ENCODE measurements around the gene ZNF165.
"Not testable (repeated sequence)": the region's sequence is repeated elsewhere in the genome, so short reads cannot be mapped to it uniquely, and the experiment has no call there.

Gene ZNF165

DNA sequence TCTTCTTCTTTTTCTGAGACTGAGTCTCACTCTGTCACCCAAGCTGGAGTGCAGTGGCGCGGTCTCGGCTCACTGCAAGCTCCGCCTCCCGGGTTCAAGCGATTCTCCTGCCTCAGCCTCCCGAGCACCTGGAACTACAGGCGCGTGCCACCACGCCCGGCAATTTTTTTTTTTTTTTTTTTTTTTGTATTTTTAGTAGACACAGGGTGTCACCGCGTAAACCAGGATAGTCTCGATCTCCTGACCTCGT lies at the start of gene ZNF165:
ZNF165 (plus strand) TSS at position 188 of the 250 bp plus-strand sequence. CDS start 4,913 bp downstream, outside the sequence.
- not testable (repeated sequence) for DNase-seq (ENCODE audit: low read depth)

DNA sequence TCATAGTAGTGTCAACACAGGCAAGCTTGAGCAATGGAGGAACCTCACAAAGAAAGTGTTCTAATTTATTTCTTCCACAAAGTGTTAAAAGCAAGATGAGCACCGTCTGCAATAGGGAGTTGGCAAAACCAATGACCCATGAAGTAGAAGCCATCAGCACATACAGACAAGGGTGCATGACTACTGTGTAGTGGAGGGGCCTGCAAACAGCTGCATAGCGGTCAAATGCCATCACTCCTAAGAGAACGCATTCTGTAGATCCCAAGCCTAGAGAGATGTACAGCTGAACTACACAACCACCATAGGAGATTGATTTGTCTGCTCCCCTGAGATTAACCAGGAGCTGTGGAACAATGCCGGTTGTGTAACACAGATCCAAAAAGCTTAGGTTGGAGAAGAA lies 26.8 kb upstream of the ZNF165 start:
- DNase-seq (ENCODE audit: low read depth) = no peak

DNA sequence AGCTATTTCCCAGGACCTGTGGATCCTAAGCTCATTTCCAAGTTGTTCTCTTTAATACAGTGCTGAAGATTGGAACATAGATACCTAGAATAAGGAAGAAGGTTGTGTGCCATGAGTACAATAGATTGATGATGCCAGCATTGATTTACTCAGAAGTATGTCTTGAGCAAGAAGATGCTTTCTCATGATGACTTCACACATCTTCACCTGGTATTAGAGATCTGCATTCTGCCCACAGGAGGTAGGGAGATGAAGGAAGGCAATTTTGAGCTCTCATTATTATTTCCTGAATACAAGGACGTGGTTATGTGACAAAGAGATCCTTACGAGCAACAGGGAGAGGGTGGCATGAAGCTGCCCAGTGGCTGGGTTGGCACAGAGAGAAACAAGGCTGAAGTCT lies 20.0 kb upstream of the ZNF165 start:
- no peak for DNase-seq (ENCODE audit: low read depth)

DNA sequence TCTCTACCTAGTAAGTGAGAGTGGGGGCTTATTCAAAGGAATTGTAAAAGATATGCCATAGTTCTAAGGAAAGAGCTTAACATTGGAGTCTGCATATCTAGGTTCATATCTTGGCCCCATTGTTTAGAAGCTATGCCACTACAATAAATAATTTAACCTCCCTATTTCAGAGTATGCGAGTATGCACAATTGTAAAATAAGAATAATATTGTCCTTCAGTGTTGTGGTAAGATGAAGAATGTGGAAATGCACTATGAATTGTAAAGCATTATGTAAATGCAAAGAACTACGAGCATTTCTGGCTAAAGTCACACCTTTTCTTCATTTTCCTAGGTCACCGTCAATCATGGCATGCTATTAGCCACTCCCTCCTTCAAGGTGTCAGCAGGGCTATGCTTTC lies 16.1 kb upstream of the ZNF165 start:
- DNase-seq (ENCODE audit: low read depth) = no peak

DNA sequence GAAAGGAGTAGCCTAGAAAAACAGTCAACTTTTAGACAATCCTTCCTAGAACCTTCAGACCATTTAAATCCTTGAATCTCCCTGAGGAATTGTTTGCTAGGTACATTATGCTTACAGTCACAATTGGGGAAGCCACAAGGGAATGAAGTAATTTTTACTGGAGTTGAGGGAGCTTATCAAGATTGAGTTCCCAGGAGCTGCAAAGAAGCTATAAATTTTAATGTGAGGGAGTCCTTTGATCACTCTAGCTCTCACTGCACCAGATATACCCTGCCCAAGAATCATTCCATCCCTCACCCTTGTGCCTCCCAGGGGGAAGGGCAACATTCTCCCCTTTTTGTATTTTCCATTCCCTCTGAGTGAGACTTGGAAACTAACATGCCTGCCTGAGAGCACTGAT lies 12.3 kb upstream of the ZNF165 start:
- no peak for DNase-seq (ENCODE audit: low read depth)

DNA sequence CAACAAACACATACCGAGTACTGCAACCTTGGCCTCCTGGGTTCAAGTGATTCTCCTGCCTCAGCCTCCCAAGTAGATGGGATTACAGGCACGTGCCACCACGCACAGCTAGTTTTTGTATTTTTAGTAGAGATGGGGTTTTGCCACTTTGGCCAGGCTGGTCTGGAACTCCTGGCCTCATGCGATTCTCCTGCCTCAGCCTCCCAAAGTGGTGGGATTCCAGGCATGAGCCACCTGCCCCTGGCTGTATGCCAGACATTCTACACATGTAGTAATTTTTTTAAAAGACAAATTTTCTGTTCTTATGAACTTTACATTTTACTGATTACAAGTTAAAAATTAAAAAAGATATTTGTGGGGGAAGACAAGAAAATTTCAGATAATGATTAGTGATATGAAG lies 9.4 kb upstream of the ZNF165 start:
- not testable (repeated sequence) for DNase-seq (ENCODE audit: low read depth)

DNA sequence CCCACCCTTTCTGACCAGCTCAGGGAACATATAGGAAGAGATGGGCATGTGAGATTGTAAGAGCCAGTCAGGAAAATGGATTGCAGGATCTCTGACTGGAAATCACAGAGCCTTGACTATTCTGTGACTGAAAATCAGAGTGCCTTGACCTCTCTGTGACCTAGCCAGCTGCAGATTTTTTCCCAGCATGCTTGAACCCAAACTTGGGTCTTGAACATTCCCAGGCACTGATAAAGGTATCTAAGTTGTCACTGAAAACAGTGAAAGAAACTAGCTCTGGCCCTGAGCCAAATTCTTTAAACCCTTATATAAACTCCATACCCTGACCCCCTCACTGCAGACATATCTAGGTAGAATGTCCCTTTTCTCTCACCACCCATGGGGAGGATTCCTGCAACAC lies 2.3 kb upstream of the ZNF165 start:
- no peak for DNase-seq (ENCODE audit: low read depth)

DNA sequence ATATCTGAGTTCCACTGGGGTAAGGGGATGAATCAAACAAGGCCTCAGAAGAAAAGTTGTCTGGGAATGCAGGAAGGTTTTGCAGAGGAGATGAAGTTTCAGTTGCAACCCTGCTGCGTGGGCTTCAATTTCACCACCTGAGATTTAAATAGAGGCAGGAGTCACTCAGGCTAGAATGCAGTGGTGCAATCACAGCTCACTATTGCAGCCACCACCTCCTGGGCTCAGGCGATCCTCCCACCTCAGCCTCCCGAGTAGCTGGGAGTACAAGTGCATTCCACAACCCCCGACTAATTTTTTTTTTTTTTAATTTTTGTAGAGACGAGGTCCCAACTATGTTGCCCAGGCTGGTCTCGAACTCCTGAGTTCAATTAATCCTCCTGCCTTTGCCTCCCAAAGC lies 1.5 kb upstream of the ZNF165 start:
- no peak for DNase-seq (ENCODE audit: low read depth)

DNA sequence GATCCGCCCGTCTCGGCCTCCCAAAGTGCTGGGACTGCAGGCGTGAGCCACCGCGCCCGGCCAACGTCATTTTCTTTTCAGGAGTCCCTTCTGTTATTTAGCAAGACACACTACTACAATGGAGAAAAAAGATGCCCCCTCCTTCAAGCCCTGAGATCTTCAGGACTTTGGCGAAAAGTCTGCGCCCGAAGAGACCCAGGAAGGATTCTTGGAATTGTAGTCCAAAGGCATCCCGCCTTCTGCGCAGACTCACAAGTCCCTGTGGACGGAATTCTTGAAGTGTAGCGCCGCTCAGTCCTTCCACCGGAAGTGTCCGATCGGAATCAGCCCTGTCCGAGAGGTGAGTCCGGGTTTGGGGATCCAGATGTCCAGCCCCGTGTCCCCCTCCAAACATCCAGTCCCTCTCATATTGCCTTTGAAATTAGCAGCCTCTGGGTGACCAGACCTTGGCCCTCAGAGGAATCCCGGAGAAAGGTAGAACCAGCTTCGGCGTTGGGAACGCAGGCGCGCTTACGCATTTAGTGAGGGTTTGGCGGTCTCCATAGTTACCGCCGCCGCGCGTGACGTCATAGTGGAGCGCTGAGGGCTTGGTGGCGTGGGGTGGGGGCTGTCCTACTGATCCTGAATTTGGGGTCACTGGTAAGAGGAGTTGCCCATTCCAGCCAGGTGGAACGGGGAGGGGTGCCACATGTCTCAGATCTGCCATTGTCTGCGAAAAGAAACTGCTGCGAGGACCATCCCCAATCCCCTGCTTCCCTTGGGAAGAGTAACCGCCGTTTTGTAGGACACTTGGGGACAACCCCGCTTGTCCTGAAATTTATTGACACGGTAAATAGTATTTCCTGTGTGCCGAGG lies 490 bp downstream of the ZNF165 start:
- DNase-seq (ENCODE audit: low read depth) = peak; percentile 82

DNA sequence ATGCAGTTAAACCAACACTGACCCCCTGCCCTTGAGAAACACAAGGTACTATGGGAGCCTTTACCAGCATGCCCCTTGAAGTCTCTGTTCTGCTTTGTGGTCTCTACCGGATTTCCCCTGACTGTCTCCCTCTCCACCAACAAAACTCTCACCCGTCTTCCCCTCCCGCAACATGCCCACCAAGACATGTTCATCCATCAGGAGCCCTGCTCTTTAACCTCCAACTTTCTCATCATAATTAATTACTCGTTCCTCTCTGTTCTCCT lies 1.1 kb downstream of the ZNF165 start:
- DNase-seq (ENCODE audit: low read depth) = no peak

DNA sequence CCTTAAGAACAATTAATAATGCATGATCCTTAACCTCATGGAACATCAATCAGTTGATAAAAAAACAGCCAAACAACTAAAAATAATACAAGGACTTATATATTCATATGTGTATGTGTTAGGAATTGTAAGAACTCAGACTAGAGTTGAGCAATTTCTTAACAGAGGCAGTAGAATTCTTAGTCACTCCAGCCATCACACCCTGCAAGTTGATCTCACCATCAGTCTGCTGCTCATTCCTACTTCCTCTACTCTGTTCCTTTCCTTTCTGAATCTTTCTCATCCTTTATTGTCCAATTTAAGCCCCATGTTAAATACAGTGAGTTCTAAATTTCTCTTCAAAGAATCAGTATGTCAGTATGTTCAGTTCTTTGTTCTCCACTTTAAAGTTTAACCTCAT lies 2.6 kb downstream of the ZNF165 start:
- no peak for DNase-seq (ENCODE audit: low read depth)

DNA sequence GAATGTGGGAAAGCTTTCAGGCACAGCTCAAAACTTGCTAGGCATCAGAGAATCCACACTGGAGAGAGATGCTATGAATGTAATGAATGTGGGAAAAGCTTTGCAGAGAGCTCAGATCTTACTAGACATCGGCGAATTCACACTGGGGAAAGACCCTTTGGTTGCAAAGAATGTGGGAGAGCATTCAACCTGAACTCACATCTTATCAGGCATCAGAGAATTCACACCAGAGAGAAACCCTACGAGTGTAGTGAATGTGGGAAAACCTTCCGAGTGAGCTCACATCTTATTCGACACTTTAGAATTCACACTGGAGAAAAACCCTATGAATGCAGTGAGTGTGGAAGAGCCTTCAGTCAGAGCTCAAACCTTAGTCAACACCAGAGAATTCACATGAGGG lies 8.7 kb downstream of the ZNF165 start:
- DNase-seq (ENCODE audit: low read depth) = no peak

DNA sequence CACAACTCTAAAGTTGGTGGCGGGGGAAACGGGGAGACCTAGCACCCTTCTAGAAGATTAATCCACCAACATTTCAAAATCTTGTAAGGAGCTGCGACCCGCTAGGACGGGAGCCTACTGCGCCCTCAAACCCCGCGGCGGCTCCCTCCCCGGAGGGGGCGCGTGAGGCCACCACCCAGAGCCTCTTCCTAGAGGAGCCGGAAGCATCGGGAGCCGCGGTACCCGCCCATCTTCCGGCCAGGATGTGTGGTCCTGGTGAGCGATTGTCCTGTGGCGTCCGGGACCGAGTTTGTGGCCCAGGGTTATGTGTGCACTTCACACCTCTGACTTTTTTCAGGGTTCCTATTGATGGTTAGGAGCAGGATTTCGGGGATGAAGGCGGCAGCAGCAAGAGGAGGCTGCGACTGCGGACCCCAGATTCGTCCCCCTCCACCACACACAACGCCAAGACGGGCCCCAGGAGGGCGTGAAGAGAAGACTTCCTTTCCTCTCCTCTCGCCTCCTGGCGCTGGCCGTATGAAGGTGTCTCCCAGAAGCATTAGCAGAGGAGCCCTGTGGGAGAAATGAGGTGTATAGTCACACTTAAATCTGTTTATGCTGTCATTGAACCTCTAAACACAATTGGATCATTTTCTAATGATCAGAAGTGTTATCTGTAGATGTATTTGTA lies 10.7 kb downstream of the ZNF165 start:
- DNase-seq (ENCODE audit: low read depth) = no peak

DNA sequence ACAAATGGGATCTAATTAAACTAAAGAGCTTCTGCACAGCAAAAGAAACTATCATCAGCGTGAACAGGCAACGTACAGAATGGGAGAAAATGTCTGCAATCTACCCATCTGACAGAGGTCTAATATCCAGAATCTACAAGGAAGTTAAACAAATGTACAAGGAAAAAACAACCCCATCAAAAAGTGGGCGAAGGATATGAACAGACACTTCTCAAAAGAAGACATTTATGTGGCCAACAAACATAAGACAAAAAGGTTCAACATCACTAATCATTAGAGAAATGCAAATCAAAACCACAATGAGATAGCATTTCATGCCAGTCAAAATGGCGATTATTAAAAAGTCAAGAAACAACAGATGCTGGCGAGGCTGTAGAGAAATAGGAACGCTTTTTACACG lies 21.9 kb downstream of the ZNF165 start:
- not testable (repeated sequence) for DNase-seq (ENCODE audit: low read depth)

DNA sequence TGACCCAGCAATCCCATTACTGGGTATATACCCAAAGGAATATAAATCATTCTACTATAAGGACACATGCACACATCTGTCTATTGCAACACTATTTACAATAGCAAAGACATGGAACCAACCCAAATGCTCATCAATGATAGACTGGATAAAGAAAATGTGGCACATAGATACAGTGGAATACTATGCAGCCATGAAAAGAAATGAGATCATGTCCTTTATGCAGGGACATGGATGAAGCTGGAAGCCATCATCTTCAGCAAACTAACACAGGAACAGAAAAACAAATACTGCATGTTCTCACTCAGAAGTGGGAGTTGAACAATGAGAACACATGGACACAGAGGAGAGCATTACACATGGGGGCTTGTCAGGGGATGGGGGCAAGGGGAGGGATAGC lies 22.3 kb downstream of the ZNF165 start:
- not testable (repeated sequence) for DNase-seq (ENCODE audit: low read depth)

DNA sequence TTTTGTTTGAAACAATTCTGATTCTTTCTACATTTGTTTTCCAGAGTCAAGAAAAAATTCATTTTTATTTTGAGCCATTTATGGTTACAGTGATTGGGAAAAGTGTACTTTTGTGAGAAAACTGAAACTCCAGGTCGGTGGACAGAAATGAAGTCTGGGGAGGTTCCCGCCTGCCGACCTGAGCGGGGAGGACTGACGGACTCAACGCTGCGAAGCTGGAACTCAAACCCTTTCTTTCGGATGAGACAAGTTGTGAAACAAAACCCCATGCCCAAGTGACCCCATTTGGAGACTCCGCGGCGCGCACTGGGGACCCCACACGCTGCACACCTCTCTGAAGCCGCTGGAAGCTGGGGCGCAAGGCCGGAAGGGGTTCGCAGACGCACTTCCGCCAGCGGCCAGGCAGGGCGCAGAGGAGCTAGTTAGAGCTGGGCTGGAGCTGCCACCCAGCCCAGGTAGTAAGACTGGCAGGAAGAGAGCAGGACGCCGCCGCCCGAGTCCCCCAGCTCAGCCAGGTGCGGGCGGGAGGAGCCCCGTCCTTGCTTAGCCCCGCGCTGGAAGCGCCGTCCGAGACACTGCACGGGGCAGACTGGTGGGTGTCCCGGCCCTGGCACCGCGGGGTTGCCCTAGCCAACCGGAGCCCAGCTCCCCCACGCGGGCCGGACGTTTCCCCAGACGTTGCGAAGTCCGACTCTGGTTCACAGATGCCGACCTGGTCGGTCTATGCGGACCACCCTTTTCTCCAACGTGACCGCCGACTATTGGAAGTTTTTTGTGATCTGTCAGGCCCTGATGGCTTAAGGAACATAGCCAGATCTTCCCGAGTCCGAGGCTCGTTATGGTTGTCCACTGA lies 24.2 kb downstream of the ZNF165 start:
- peak; percentile 73 for DNase-seq (ENCODE audit: low read depth)

DNA sequence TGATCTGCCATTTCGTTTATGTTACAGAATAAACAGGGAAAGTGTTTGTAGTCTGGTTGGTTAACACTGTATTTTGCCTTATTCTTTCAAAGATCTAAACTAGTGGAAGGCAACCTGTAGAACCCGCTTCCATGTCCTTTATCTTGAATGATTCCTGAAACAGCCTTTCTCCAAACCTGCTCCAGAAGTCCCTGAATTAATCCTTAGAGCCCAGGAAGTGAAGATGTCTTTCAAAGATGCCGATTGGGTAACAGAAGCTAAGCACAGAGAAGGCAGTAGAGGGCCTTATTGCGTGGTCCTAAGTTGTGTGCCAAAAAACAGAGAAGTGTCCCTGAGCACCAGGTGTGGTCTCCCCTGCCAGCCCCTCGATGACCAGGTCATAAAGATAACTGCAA lies 24.9 kb downstream of the ZNF165 start:
- DNase-seq (ENCODE audit: low read depth) = no peak

DNA sequence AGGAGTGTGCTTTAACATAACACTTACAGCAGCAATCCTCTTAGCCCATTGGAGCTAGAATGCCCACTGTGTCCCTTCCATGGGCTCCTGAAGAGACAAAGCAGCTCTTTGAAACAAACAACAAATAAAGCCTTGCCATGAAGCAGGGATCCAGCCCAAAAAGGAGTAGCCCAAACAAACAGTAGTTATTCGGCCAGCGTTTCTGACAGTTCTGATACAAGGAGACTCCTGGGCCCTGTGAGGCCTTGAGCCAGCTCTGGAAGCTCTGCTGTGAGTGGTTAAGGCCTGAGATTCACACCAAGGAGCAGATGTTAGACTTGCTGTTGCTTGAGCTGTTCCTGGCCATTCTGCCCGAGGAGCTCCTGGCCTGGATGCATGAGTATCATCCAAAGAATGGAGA lies 27.1 kb downstream of the ZNF165 start:
- no peak for DNase-seq (ENCODE audit: low read depth)

DNA sequence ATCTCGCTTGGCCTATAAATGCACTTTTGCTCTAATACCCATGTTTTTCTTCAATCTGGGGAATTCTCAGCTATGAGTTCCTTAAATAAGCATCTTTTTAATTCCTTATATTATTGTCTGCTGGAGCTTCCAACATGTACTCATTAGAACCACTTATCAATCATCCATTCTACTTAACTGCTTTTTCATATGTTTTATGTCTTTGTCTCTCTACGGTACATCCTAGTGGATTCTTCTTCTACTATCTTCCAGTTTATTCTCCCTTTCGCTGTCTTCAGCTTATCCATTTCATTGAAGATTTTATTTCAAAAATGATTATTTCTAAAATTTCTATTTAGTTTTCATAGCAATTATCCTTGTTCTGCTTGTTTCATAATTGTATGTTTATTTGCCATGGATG lies 31.6 kb downstream of the ZNF165 start:
- no peak for DNase-seq (ENCODE audit: low read depth)

DNA sequence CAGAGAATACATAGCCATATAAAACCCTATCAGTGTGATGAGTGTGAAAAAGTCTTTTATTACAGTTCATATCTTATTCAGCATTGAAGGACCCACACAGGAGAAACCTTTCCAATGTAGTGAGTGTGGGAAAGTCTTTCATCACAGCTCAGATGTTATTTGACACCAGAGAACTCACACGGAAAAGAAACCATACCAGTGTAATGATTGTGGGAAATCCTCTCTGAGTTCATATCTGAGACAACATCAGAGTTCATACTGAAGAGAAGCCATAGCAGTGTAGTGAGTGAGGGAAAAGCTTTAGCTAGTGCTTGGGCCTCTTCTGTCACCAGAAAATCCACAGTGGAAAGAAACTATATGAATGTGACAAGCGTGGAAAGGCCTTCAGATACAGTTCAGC lies 35.4 kb downstream of the ZNF165 start:
- DNase-seq (ENCODE audit: low read depth) = no peak

DNA sequence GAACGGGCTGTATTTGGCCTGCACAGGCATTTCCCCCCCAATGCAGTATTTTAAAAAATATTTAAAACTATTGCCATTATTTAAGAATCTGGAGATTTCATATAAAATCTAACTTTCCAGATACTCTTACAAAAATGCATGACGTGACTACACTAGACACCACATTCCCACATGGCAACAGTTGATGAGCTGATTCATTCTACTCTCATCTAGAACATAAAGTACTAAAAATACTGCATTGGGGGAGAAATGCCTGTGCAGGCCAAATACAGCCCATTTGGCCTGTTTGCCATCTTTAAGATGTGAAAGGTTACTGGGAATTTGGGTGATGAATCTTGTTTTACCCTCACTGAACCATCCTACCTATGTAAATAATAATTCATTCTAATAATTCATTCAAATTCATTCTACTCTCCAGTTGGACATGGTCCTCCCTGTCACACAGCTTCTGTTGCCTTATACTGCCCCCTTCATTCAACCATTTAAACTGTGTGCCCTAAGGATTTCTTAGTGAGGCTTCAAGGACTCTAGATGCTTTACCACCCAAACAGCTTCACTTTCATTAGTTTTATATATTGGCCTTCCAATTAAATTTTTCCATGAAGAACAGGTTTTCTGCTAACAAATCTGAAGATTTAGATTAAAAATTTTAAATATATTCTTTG lies 37.1 kb downstream of the ZNF165 start:
- DNase-seq (ENCODE audit: low read depth) = no peak

DNA sequence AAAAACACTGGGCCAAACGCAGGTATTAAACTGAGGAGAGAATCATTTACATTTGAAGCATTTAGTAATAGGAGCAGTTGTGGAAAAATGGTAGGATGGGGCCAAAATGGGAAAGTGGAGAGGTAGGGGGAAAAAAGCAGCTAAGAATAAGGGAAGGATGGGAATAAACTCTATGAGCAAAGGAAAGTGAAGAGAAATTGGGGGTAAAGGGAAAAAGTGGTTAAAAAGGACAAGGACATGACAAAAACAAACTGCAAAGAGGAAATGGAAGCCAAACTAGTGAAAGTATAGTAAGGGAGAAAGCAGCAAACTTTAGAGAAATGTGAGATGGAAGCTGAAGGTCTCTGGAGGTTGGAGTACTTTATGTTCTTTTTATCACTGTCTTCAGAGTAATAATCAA lies 37.8 kb downstream of the ZNF165 start:
- no peak for DNase-seq (ENCODE audit: low read depth)

DNA sequence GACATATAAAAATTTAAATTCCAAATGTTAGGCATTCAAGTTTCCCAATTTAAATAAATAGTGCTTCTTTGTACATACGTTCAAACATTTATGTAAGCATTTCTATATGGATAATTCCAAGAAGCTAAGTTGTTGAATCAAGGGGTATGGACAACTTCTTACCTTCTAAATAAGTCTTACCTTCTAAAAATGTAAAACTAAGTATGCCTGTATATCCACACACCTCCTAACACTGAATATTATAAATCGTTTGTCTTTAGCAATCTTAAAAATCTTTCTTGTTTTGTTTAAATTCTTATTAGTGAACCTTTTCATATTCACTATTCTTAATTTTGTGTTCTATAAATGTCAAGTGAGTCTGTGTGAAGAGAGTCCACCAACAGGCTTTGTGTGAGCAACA lies 41.5 kb downstream of the ZNF165 start:
- DNase-seq (ENCODE audit: low read depth) = no peak

Data from stimulated activated CD8-positive, alpha-beta memory T cell treated with anti-CD3 and anti-CD28 coated beads, Interleukin-4, amount 100 ng/mL, for 24 hours (primary cell).